Measurements from ENCODE around the gene UBB. TPM values are rescaled to one million over a fixed set of nuclear protein-coding genes. Genes with fewer than 3 reads are reported as not detected.
"Not testable (repeated sequence)": the region's sequence is repeated elsewhere in the genome, so short reads cannot be mapped to it uniquely, and the experiment has no call there.

The UBB gene
- total and polyA plus RNA-seq, 9 of the 15 experiments (the other 6 are each of a cell fraction or from before 2014, with no cell fraction given) = 1,069 to 4,143 (median 1,696) TPM

- H2AFZ ChIP-seq (ENCODE audit: low read depth, low read length) = peak overlapping the region; percentile 96
- peak overlapping the region; percentile 90 for H3K27ac ChIP-seq (ENCODE audit: extremely low read depth, low read depth, low read length)
- peak overlapping the region; percentile 80 to 93; a peak in 3 of 4 replicates for H3K9ac ChIP-seq (ENCODE audit: insufficient read depth in 1 of 2, low read depth in 2 of 2, low read length in 2 of 2)
- 28% methylated on average over 9 of the region's 23 CpGs for WGBS (ENCODE audit: insufficient coverage, low coverage, missing lambda C conversion rate)
- FAIRE-seq; H3K4me3 ChIP-seq; ATAC-seq; BruUV-seq (replicated peaks); in situ Hi-C loops (cut with MboI); H3K27me3 ChIP-seq (ENCODE audit: control insufficient read depth in 2 of 2, insufficient read depth in 2 of 2, low read length in 2 of 2); H3K9me3 ChIP-seq (replicated peaks; ENCODE audit: control insufficient read depth, insufficient read depth, low read depth, low read length); DNase-seq (ENCODE audit: extremely low read depth in 1 of 4, low spot score in 3 of 4); H3K9me1 ChIP-seq (ENCODE audit: control insufficient read depth, insufficient read depth, low read length): not testable (repeated sequence)
- POLR2A ChIA-PET = interaction anchor here (0.6 kb wide), 1 partner anchor 63 kb away, joined by 3 read pairs; no protein-coding TSS in a partner anchor
- TF ChIP-seq ZNF766 (CRISPR knock-in tag; conservative IDR thresholded peaks at IDR 0.05) (0 out of 2 replicates have a peak, but pooled peaks have one; percentile 33), ZNF395 (CRISPR knock-in tag; IDR thresholded peaks at IDR 0.05) (0 out of 2 replicates have a peak, but pooled peaks have one; percentile 34)
- peaks cover 11% of the 10 kb centered on the region; the same call in 1 of the 2 replicates for H4K20me1 ChIP-seq (replicated peaks; ENCODE audit: control insufficient read depth, insufficient read depth, low read length)
- peaks cover 13 to 14% of the 10 kb centered on the region in 2 experiments; a peak in 3 of 5 replicates for H3K4me1 ChIP-seq (replicated peaks in 1 of 2; ENCODE audit: control insufficient read depth in 2 of 2, insufficient read depth in 2 of 2, low read length in 2 of 2)
- peaks cover 29% of the 10 kb centered on the region; the same call in 2 of the 3 replicates for H3K36me3 ChIP-seq (ENCODE audit: control insufficient read depth, insufficient read depth, low read length)
- H3K79me2 ChIP-seq (ENCODE audit: control insufficient read depth, insufficient read depth, low read length) = peaks cover 48% of the 10 kb centered on the region
- CTCF ChIA-PET (ENCODE audit: low intra/inter-chr PET ratio) = interaction anchor here (0.7 kb wide), 1 partner anchor 29 kb away, joined by 4 read pairs; the partner anchor contains the start of gene TRPV2
- peak overlapping the region; percentile 82 for H3K4me2 ChIP-seq (ENCODE audit: insufficient read depth, low read length)
- intact Hi-C loops (cut with micrococcal nuclease) = loop anchor here (1.0 kb wide), 1 partner anchor 29 kb away; the partner anchor contains the start of gene TRPV2
These were observed 5.2 kb downstream of the UBB start for GRCh38 chr17:16386126-16386507.

GRCh38 chr17:16391451-16391850 is 10.6 kb downstream of the UBB start:
- Histone ChIP-seq H3K9me3 (replicated peaks; ENCODE audit: control insufficient read depth, insufficient read depth, low read depth, low read length) (no peaks in the 10 kb centered on the region), H3K9me1 (ENCODE audit: control insufficient read depth, insufficient read depth, low read length) (no peaks in the 10 kb centered on the region), H3K79me2 (ENCODE audit: control insufficient read depth, insufficient read depth, low read length) (peaks cover 10% of the 10 kb centered on the region), H3K36me3 (ENCODE audit: control insufficient read depth, insufficient read depth, low read length) (no peaks in the 10 kb centered on the region), H3K9ac (ENCODE audit: insufficient read depth in 1 of 2, low read depth in 2 of 2, low read length in 2 of 2) (no peak overlapping the region; a peak in 1 of 4 replicates), H4K20me1 (replicated peaks; ENCODE audit: control insufficient read depth, insufficient read depth, low read length) (no peaks in the 10 kb centered on the region), H3K27me3 (ENCODE audit: control insufficient read depth in 2 of 2, insufficient read depth in 2 of 2, low read length in 2 of 2) (no peaks in the 10 kb centered on the region), H3K4me3 (no peak overlapping the region), H3K27ac (ENCODE audit: extremely low read depth, low read depth, low read length) (no peak overlapping the region), H3K4me1 (replicated peaks in 1 of 2; ENCODE audit: control insufficient read depth in 2 of 2, insufficient read depth in 2 of 2, low read length in 2 of 2) (peaks cover 1 to 2% of the 10 kb centered on the region in 2 experiments; a peak in 2 of 5 replicates), H3K4me2 (ENCODE audit: insufficient read depth, low read length) (no peak overlapping the region), H2AFZ (ENCODE audit: low read depth, low read length) (no peak overlapping the region)
- 93% methylated on average over 3 of the region's 13 CpGs for WGBS (ENCODE audit: insufficient coverage, low coverage, missing lambda C conversion rate)
- POLR2A ChIA-PET = interaction anchor here (1.0 kb wide), 1 partner anchor 52 kb away, joined by 4 read pairs; no protein-coding TSS in a partner anchor
- ATAC-seq (no peak), FAIRE-seq (no peak), DNase-seq (ENCODE audit: extremely low read depth in 1 of 4, low spot score in 3 of 4) (no peak)
- CTCF ChIA-PET (ENCODE audit: low intra/inter-chr PET ratio) = no interaction called here
- in situ Hi-C loops (cut with MboI) (no loop called here), intact Hi-C loops (cut with micrococcal nuclease) (no loop called here)
- no TSS peak for BruUV-seq (replicated peaks)
- TF ChIP-seq THRA (IDR thresholded peaks at IDR 0.05) = no peak
- no peak for TF ChIP-seq BRCA1 (IDR thresholded peaks at IDR 0.05)
- no peak for TF ChIP-seq BRCA1 (CRISPR knock-in tag; IDR thresholded peaks at IDR 0.05)
- no peak for TF ChIP-seq RREB1 (CRISPR knock-in tag; IDR thresholded peaks at IDR 0.05)

Data from K562 (cell line).